Camera-type eye (tissue), 1 donor: Measurements from ENCODE around the gene CGB1. TPM values are rescaled to one million over a fixed set of nuclear protein-coding genes. Genes with fewer than 3 reads are reported as not detected.

Source experiments
- total RNA-seq: library from RNA; depleted of rRNA; stranded (reverse); fragments of >200 nt; gene quantifications from one replicate; pipeline ENCODE4 v1.2.3, GENCODE V29; 2014

CGB1 gene
- total RNA-seq: not detected

DNA sequence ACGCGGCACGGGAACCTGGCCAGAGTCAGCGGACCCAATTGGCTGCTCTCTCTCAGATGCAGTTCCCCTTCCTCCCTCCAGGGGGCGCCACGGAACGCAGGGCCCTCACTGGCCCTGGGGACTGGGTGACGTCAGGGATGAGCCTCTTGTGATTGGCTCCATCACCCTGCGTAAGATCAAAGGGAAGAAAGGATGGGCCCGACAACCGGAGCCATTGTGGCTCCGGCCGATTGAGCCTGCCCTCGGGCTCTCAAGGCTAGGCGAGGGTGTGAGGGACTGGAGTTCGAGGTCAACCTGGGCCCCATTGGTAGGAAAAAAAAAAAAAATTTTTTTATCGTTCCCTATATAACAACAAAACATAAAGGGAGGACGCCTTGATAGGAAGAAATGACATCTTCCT, at the start of gene CGB1:
Gene CGB1 (minus strand): TSS at position 81 of the 400 bp plus-strand sequence. CDS start 184 bp downstream, outside the sequence.

GRCh38 chr19:49085020-49085867, 48.5 kb upstream of the CGB1 start, which contains the start of gene SNRNP70:
Gene SNRNP70, plus strand, starts transcription at chr19:49085451. Its CDS starts 964 bp downstream, at chr19:49086415.

GRCh38 chr19:49064768-49065611, 28.3 kb upstream of the CGB1 start, which contains the start of gene NTF4:
Gene NTF4, minus strand, starts transcription at chr19:49064818. Its CDS starts 2,821 bp downstream, at chr19:49061997.

GRCh38 chr19:49057636-49058234, 21.0 kb upstream of the CGB1 start, which contains the start of gene CGB7:
Gene CGB7, minus strand, starts transcription at chr19:49057749. Its CDS starts 2,374 bp downstream, at chr19:49055375.

GRCh38 chr19:49049011-49049410, 12.3 kb upstream of the CGB1 start, which contains the start of gene CGB8:
Gene CGB8, minus strand, starts transcription at chr19:49049111. Its CDS starts 372 bp downstream, at chr19:49048739.

GRCh38 chr19:49043548-49043947, 6.9 kb upstream of the CGB1 start, which contains the start of gene CGB5:
Gene CGB5, plus strand, starts transcription at chr19:49043848. Its CDS starts 362 bp downstream, at chr19:49044210.

DNA sequence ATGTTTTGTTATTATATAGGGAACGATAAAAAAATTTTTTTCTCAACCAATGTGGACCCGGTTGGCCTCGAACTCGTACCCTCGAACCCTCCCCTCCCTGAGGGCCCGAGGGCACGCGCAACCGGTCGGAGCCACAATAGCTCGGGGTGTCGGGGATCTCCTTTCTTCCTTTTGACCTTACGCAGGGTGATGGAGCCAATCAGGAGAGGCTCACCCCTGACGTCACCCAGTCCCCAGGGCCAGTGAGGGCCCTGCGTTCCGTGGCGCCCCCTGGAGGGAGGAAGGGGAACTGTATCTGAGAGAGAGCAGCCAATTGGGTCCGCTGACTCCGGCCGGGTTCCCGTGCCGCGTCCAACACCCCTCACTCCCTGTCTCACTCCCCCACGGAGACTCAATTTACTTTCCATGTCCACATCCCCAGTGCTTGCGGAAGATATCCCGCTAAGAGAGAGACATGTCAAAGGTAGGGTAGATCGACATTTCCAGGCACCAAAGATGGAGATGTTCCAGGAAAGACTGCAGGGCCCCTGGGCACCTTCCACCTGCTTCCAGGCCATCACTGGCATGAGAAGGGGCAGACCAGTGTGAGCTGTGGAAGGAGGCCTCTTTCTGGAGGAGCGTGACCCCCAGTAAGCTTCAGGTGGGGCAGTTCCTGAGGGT, 4.9 kb downstream of the CGB1 start, which contains the start of gene CGB2:
Gene CGB2 (plus strand): TSS at position 249 of the 660 bp plus-strand sequence. CDS start 206 bp downstream, at position 455.

DNA sequence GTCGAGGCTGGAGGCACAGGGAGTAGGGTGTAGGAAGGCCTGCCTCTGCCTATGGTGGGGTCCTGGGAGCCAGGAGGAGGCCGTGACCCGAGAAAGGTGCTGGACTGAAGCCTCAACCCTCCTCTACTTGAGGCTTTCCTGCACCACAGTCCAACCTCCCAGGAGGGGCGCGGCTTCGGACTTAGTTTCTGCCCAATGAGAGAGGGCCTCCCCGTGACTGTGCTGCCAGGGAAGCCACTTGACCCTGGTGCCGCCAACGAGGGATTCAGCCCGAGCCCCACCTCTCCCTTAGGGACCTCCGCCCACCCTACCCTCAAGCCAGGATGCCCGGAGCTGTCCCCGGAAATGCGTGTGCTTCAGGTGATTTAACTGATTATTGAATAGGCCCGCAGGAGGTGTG, 12.5 kb downstream of the CGB1 start, which contains the start of gene CGB3:
Gene CGB3 (minus strand): TSS at position 101 of the 400 bp plus-strand sequence. CDS start 362 bp downstream, outside the sequence.

DNA sequence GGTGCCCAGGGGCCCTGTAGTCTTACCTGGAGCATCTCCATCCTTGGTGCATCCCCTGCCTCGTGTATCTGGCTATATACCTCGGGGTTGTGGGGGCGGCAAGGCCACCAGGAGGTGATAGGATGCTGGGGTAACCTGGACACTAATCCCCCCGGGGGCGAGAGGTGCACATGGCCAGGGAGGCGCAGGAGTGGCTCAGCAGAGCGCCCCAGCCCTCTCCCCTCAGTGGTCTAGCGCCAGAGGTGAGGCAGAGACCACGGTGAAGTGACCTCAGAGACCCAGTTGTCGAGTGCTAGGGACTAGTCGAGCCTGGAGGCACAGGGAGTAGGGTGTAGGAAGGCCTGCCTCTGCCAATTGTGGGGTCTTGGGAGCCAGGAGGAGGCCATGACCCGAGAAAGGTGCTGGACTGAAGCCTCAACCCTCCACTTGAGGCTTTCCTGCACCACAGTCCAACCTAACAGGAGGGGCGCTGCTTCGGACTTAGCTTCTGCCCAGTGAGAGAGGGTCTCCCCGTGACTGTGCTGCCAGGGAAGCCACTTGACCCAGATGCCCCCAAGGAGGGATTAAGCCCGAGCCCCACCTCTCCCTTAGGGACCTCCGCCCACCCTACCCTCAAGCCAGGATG, 19.5 kb downstream of the CGB1 start, which contains the start of gene LHB:
Gene LHB (minus strand): TSS at position 51 of the 625 bp plus-strand sequence. CDS start 10 bp downstream, at position 41.

DNA sequence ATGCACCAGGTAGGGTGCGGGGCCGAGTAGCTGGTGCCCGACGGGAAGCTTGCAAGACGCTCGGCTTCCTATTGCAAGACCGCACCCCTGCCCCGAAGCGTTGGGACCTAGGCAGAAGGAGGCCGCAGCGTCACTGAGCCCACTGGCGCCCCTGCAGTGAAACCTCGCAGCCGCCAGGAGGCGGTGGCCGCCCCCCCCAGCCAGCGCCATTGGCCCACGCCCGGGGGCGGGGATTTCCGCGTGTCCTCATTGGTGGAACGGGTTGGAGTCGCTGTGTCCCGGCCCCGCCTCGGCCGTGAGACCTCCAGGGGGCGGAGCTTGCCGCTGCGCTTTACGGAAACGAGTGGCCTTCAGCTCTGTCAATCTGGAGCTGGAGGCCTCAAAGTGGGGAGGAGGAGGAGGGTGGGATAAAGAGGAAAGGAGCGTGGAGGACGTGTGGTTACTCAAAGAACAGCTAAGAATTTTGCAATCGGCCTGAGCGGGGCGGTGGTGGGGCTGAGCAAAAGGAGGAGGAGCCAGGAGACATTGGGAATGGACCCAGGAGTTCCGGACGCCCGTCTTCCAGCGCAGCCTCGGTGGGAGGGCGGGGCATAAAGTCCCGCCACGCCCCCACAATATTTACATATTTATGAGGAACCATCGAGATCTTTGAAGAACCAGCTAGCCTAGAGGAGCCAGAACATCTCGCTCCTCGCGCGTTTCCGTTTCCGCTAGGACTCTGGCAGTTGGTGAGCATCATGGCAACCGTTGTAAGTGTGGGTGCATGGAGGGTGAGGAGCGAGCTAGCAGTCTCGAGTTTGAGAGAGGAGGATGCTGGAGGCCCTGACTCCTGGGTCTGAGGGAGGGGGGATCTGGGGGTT, 43.3 kb downstream of the CGB1 start, which contains the start of the genes GYS1 and RUVBL2:
Gene GYS1 (minus strand): TSS at position 135 of the 860 bp plus-strand sequence. CDS start 197 bp downstream, outside the sequence.
Gene RUVBL2 (plus strand): TSS at position 713 of the 860 bp plus-strand sequence. CDS start 25 bp downstream, at position 738.

Other genes starting within 250 kb of the CGB1 start
- 27.3 TPM for gene BCAT2, start 225.9 kb downstream of the CGB1 start, total RNA-seq
- gene HSD17B14, start 200.4 kb downstream of the CGB1 start, total RNA-seq: 13.8 TPM
- 10.8 TPM for gene PLEKHA4, start 168.3 kb downstream of the CGB1 start, total RNA-seq
- 42.4 TPM for gene PPP1R15A, start 164.5 kb downstream of the CGB1 start, total RNA-seq
- gene TULP2, start 138.2 kb downstream of the CGB1 start, total RNA-seq: 0.22 TPM
- 153 TPM for gene NUCB1, start 136.6 kb downstream of the CGB1 start, total RNA-seq
- not detected for gene DHDH, start 103.2 kb downstream of the CGB1 start, total RNA-seq
- gene BAX, start 82.0 kb downstream of the CGB1 start, total RNA-seq: 24.8 TPM
- 1,146 TPM for gene FTL, start 71.6 kb downstream of the CGB1 start, total RNA-seq
- gene GYS1, start 43.6 kb downstream of the CGB1 start, total RNA-seq: 47.8 TPM
- 93.5 TPM for gene RUVBL2, start 43.0 kb downstream of the CGB1 start, total RNA-seq
- gene LHB, start 19.8 kb downstream of the CGB1 start, total RNA-seq: not detected
- gene CGB3, start 12.6 kb downstream of the CGB1 start, total RNA-seq: not detected
- gene CGB2, start 5.0 kb downstream of the CGB1 start, total RNA-seq: not detected
- gene CGB5, start 7.0 kb upstream of the CGB1 start, total RNA-seq: not detected
- gene CGB8, start 12.2 kb upstream of the CGB1 start, total RNA-seq: not detected
- not detected for gene CGB7, start 20.9 kb upstream of the CGB1 start, total RNA-seq
- 0.93 TPM for gene NTF4, start 27.9 kb upstream of the CGB1 start, total RNA-seq
- gene KCNA7, start 35.8 kb upstream of the CGB1 start, total RNA-seq: 0.22 TPM
- gene SNRNP70, start 48.6 kb upstream of the CGB1 start, total RNA-seq: 301 TPM
- gene LIN7B, start 77.5 kb upstream of the CGB1 start, total RNA-seq: 12.2 TPM
- gene C19orf73, start 82.2 kb upstream of the CGB1 start, total RNA-seq: 2.0 TPM
- 27.9 TPM for gene PPFIA3, start 82.6 kb upstream of the CGB1 start, total RNA-seq
- gene HRC, start 118.5 kb upstream of the CGB1 start, total RNA-seq: 18.6 TPM
- gene TRPM4, start 120.9 kb upstream of the CGB1 start, total RNA-seq: 16.3 TPM